Cerebellar cortex (tissue), 1 donor: Measurements from ENCODE around the gene FANCE.
"Not testable (repeated sequence)": the region's sequence is repeated elsewhere in the genome, so short reads cannot be mapped to it uniquely, and the experiment has no call there.

Experiments used
- DNase-seq: peaks from one replicate; pipeline ENCODE4 v3.0.0-alpha.2; 2015; ENCODE audit warnings: low spot score

FANCE gene

GRCh38 chr6:35497571-35498421 is 45.7 kb downstream of the FANCE start:
- DNase-seq, result no peak

- DNase-seq, result no peak
Observed at GRCh38 chr6:35498422-35499067, 46.4 kb downstream of the FANCE start.

GRCh38 chr6:35499372-35499771 is 47.2 kb downstream of the FANCE start:
- DNase-seq, result no peak

GRCh38 chr6:35500782-35501181 is 48.6 kb downstream of the FANCE start:
- no peak for DNase-seq

GRCh38 chr6:35501784-35502183 is 49.6 kb downstream of the FANCE start:
- DNase-seq, result no peak

- no peak for DNase-seq
Observed at GRCh38 chr6:35503534-35503933, 51.4 kb downstream of the FANCE start.

- DNase-seq, result no peak
Observed at GRCh38 chr6:35505999-35506412, 53.9 kb downstream of the FANCE start.

- no peak for DNase-seq
Observed at GRCh38 chr6:35506536-35506935, 54.4 kb downstream of the FANCE start.

GRCh38 chr6:35507221-35507620 is 55.1 kb downstream of the FANCE start:
- no peak for DNase-seq

- no peak for DNase-seq
Observed at GRCh38 chr6:35508027-35508426, 55.9 kb downstream of the FANCE start.

GRCh38 chr6:35508542-35508941 is 56.4 kb downstream of the FANCE start:
- DNase-seq, result no peak

GRCh38 chr6:35510916-35511561 is 58.9 kb downstream of the FANCE start:
- DNase-seq, result no peak

GRCh38 chr6:35511562-35511941 is 59.4 kb downstream of the FANCE start:
- no peak for DNase-seq

GRCh38 chr6:35512006-35512405 is 59.9 kb downstream of the FANCE start:
- no peak for DNase-seq

- DNase-seq, result no peak
Observed at GRCh38 chr6:35512740-35513139, 60.6 kb downstream of the FANCE start, which contains the start of gene TULP1. TULP1 (minus strand) TSS chr6:35512896; CDS start chr6:35512858, 38 bp downstream.

- no peak for DNase-seq
Observed at GRCh38 chr6:35514587-35514986, 62.4 kb downstream of the FANCE start.

GRCh38 chr6:35515939-35516338 is 63.8 kb downstream of the FANCE start:
- not testable (repeated sequence) for DNase-seq
